T-helper 17 cell (primary cell): ENCODE results near the gene PDCD5. TPM values are rescaled to one million over a fixed set of nuclear protein-coding genes. Genes with fewer than 3 reads are reported as not detected.
A peak's percentile ranks its signal among the peaks of the same experiment; 100 is the strongest.
"Not testable (repeated sequence)": the region's sequence is repeated elsewhere in the genome, so short reads cannot be mapped to it uniquely, and the experiment has no call there.

Experiments used
- ATAC-seq: fragments of 150-1000 bp; cut with Tn5 transposase; 2 replicates; pipeline ENCODE4 v1.10.0; 2021; ENCODE audit warnings: mild to moderate bottlenecking, moderate library complexity
- DNase-seq, 3 donors: peaks; one replicate each; pipeline versions ENCODE4 v3.0.0 to v3.0.0-alpha.2; 2020 to 2021
- H3K9me3 ChIP-seq: one replicate; pipeline ENCODE4 v1.7.0; 2013; ENCODE audit warnings: low read length, mild to moderate bottlenecking; ENCODE audit not compliant: control insufficient read depth, poor library complexity, severe bottlenecking
- H3K27ac Mint-ChIP-seq: one replicate; pipeline ENCODE4 v1.8.0; 2022; ENCODE audit warnings: mild to moderate bottlenecking, moderate library complexity, mixed read lengths
- H3K27me3 Mint-ChIP-seq: one replicate; pipeline ENCODE4 v1.8.0; 2022; ENCODE audit warnings: mixed read lengths
- H3K36me3 Mint-ChIP-seq: one replicate; pipeline ENCODE4 v1.8.0; 2022; ENCODE audit warnings: low read depth, mixed read lengths
- H3K4me1 Mint-ChIP-seq: one replicate; pipeline ENCODE4 v1.8.0; 2022; ENCODE audit warnings: mild to moderate bottlenecking, mixed read lengths
- H3K4me3 Mint-ChIP-seq: one replicate; pipeline ENCODE4 v1.8.0; 2022; ENCODE audit warnings: mild to moderate bottlenecking, moderate library complexity, mixed read lengths
- total RNA-seq, 4 donors: library from RNA in 2 of 4; stranded (reverse) in 2 of 4; gene quantifications; one replicate each; pipeline ENCODE4 v1.2.3 and lab custom pipeline; 2022 to 2026

The PDCD5 gene
- total RNA-seq, 2 donors from 2014 or later: 28.4 to 34.5 TPM

DNA sequence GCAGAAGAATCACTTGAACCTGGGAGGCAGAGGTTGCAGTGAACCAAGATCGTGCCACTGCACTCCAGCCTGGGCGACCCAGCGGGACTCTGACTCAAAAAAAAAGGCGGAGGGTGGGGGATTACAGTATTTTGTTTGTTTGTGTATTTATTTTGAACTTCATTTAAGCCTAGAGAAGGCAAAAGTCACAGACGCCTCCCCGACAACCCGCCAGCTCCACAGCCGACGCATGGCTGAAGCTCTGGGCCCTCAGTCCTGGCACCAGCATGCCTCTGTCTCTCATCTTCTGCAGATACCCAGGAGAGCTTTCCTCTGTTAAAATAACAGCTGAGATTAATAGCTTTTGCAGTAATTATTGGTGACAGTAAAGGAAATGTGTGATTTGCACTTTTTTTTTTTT, 17.2 kb upstream of the PDCD5 start:
- Mint-ChIP-seq H3K36me3 (no peaks in the 10 kb centered on the region), H3K4me3 (no peak overlapping the region), H3K27ac (no peak overlapping the region), H3K4me1 (no peaks in the 10 kb centered on the region), H3K27me3 (peaks cover 8% of the 10 kb centered on the region)
- no peak for ATAC-seq
- DNase-seq: no peak
- no peaks in the 10 kb centered on the region for H3K9me3 ChIP-seq

DNA sequence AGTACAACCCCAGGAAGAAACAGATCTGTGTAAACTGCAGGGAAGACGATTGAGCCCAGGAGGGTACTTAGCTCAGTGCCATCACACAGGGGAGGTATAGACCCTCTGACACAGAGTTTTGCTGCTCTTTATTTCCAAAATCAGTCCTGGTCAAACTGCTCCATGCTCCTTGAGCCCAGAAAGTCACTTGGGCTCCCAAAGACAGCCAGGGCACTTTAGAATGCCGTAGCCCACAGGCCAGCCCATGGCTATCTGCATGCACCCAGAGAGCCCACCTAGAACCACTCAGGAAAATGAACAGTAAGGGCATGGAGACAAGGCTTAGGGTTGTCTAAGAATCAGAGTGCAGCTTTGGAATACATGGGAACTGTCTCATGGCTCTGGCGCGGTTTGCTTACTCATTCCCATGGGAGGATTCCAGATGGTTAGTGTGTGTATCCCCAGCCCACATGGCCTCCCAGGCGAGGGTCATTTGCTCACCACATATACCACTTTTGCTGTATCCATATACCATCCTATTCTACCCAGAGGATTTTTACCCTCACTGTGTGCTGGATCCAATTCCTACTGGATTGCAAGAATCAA, 14.7 kb upstream of the PDCD5 start:
- ATAC-seq: no peak
- no peak for DNase-seq
- Mint-ChIP-seq H3K36me3 (peaks cover 2% of the 10 kb centered on the region), H3K27ac (no peak overlapping the region), H3K4me3 (no peak overlapping the region), H3K4me1 (peaks cover 7% of the 10 kb centered on the region), H3K27me3 (peaks cover 10% of the 10 kb centered on the region)
- H3K9me3 ChIP-seq: no peaks in the 10 kb centered on the region

DNA sequence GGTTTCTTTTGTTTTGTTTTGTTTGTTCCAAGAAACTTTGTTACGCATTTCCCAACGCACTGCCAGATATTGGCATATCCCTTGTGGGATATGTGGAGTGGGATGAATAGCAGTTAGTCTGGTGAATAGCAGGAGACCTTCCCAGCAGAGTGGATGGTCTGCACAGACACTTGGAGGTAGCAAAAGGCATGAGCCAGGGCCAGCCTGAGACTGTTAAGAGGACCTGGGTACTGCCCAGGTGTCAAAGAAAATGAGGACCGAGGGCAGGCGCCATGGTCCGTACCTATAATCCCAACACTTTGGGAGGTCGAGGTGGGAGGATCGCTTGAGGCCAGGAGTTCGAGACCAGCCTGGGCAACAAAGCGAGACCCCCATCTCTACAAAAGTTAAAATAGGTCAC, 13.5 kb upstream of the PDCD5 start:
- Mint-ChIP-seq H3K4me1 (peaks cover 7% of the 10 kb centered on the region), H3K4me3 (no peak overlapping the region), H3K36me3 (peaks cover 2% of the 10 kb centered on the region), H3K27ac (no peak overlapping the region), H3K27me3 (peaks cover 11% of the 10 kb centered on the region)
- ATAC-seq: no peak
- H3K9me3 ChIP-seq: no peaks in the 10 kb centered on the region
- DNase-seq: no peak

DNA sequence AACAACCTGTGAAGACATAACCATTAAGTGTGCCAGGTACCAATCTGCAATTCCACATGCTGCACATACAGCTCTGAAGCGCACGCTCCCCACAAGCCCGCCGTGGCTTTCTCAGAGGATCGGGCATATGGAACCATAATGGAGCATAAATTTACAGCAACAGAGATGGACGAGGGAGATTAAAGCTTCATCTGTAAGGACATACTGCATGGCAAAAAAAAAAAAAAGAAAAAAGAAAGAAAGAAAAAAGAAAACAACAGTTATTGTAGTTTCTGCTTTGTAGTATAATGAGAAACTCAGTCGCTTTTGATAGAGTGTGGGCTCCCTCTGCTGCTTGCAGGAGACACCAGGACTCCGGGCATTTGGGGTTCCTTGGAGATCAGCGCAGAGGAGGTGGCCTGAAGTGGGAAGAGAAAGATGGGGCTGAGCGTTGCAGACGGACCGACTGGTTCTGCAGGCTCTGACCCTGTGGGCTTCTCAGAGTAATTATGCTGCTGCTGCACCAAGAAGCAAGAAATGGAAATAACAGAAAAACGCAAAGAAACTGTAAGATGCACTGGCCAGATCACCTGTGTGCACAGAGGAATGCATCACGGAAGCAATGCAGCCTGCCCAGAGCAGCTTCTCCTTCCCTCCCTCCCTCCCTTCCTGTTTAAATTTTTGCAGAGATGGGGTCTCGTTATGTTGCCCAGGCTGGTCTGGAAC, 10.8 kb upstream of the PDCD5 start:
- H3K27ac Mint-ChIP-seq: no peak overlapping the region
- H3K9me3 ChIP-seq: no peaks in the 10 kb centered on the region
- H3K4me1 Mint-ChIP-seq: peaks cover 11% of the 10 kb centered on the region
- H3K36me3 Mint-ChIP-seq: peaks cover 2% of the 10 kb centered on the region
- DNase-seq: peak in 2 of 3 donors; percentile 21 to 45
- ATAC-seq: peak; percentile 85
- peaks cover 20% of the 10 kb centered on the region for H3K27me3 Mint-ChIP-seq
- H3K4me3 Mint-ChIP-seq: no peak overlapping the region

DNA sequence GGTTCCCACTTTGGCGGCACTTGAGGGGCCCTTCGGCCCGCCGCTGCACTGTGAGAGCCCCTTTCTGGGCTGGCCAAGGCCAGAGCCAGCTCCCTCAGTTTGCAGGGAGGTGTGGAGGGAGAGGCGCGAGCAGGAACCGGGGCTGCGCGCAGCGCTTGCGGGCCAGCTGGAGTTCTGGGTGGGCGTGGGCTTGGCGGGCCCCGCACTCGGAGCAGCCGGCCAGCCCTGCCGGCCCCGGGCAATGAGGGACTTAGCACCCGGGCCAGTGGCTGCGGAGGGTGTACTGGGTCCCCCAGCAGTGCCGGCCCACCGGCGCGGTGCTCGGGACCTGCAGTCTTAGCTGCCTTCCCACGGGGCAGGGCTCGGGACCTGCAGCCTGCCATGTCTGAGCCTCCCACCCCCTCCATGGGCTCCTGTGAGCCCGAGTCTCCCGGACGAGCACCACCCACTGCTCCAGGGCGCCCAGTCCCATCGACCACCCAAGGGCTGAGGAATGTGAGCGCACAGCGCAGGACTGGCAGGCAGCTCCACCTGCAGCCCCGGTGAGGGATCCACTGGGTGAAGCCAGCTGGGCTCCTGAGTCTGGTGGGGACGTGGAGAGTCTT, 9.4 kb upstream of the PDCD5 start:
- H3K36me3 Mint-ChIP-seq, ATAC-seq, DNase-seq: not testable (repeated sequence)

DNA sequence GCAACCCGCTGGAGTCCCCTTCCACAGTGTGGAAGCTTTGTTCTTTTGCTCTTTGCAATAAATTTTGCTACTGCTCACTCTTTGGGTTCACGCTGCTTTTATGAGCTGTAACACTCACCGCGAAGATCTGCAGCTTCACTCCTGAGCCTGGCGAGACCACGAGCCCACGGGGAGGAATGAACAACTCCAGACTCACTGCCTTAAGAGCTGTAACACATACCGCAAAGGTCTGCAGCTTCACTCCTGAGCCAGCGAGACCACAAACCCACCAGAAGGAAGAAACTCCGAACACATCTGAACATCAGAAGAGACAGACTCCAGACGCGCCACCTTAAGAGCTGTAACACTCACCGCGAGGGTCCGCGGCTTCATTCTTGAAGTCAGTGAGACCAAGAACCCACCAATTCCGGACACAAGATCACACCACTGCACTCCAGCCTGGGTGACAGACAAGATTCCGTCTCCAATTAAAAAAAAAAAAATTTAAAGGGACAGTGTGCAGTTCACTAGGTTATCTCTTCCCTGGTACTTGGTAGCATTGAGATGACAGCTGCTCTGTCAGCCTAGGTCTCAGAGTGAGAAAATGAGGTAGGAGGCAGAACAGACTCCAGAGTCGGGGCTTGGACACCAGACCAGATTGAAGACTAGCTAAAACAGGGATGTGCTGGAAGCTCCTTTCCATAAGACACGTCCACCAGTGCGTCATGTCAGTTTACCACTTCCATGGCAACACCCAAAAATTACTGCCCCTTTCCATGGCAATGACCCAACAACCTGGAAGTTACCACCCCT, 8.1 kb upstream of the PDCD5 start:
- not testable (repeated sequence) for ATAC-seq, H3K27ac Mint-ChIP-seq, DNase-seq, H3K9me3 ChIP-seq, H3K36me3 Mint-ChIP-seq
- H3K4me3 Mint-ChIP-seq: peak overlapping the region; percentile 76
- peaks cover 20% of the 10 kb centered on the region for H3K27me3 Mint-ChIP-seq
- H3K4me1 Mint-ChIP-seq: peaks cover 11% of the 10 kb centered on the region

More for the DNA sequence above, 9.4 kb upstream of the PDCD5 start:
- Mint-ChIP-seq H3K27me3 (peaks cover 20% of the 10 kb centered on the region), H3K4me1 (peaks cover 11% of the 10 kb centered on the region)
- H3K27ac Mint-ChIP-seq, H3K9me3 ChIP-seq, H3K4me3 Mint-ChIP-seq: not testable (repeated sequence)

DNA sequence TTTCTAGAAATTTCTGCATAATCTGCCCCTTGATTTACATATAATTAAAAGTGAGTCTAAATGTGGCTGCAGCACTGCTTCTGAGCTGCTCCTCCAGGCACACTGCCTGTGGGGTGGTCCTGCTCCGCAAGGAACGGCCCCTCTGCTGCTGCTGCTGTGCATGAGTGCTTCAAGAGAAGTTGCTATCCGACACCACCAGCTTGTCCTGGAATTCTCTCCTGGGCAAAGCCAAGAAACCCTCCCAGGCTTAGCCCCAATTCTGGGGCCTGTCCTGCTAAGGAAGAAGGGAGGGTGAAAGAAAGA, 7.5 kb upstream of the PDCD5 start:
- H3K4me3 Mint-ChIP-seq: no peak overlapping the region
- H3K4me1 Mint-ChIP-seq: peaks cover 11% of the 10 kb centered on the region
- no peaks in the 10 kb centered on the region for H3K9me3 ChIP-seq
- H3K27me3 Mint-ChIP-seq: peaks cover 20% of the 10 kb centered on the region
- peaks cover 2% of the 10 kb centered on the region for H3K36me3 Mint-ChIP-seq
- DNase-seq (no peak), ATAC-seq (no peak)
- H3K27ac Mint-ChIP-seq: no peak overlapping the region

DNA sequence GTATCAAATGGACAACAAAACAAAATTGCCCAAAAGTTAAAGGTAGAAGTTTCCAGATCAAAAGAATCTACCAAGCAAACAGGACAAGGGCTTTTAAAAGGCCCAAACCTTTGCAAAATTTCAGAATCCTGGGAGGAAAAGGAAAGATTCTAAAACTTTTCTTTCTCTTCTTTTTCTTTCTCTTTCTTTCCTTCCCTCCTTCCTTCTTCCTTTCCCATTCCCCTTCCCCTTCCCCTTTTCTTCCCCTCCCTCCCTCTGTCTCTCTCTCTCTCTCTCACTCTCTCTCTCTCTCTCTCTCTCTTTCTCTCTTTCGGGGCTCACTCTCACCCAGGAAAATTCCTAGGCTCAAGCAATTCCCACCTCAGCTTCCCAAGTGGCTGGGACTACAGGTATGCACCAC, 4.2 kb upstream of the PDCD5 start:
- Mint-ChIP-seq H3K27me3 (peaks cover 10% of the 10 kb centered on the region), H3K36me3 (no peaks in the 10 kb centered on the region), H3K4me3 (no peak overlapping the region), H3K4me1 (peaks cover 7% of the 10 kb centered on the region), H3K27ac (no peak overlapping the region)
- DNase-seq: no peak
- no peak for ATAC-seq
- H3K9me3 ChIP-seq: no peaks in the 10 kb centered on the region

DNA sequence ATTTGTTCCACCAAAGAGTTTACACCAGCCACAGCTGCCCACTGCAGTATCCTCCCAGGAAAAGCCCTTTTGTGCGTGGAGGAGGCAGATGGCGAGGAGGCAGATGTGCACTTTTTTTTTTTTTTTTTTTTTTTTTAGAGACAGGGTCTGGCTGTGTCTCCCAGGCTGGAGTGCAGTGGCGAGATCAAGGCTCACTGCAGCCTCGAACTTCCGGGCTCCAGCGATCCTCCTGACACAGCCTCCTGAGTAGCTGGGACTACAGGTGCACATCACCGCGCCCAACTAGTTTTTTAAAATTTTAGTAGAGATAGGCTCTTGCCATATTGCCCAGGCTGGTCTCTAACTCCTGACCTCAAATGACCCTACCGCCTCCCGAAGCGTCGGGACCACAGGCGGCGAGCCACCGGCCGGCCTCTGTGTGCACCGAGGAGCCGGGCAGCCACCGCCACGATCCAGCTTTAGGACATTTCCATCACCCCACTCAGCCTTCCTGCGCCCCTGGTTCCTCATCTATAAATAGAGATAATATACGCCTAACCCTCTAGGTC, 563 bp upstream of the PDCD5 start:
- ATAC-seq (no peak), DNase-seq (no peak)
- H3K9me3 ChIP-seq: no peaks in the 10 kb centered on the region
- Mint-ChIP-seq H3K4me1 (peaks cover 11% of the 10 kb centered on the region), H3K27me3 (no peaks in the 10 kb centered on the region), H3K27ac (peak overlapping the region; percentile 84), H3K36me3 (no peaks in the 10 kb centered on the region), H3K4me3 (peak overlapping the region; percentile 92)

DNA sequence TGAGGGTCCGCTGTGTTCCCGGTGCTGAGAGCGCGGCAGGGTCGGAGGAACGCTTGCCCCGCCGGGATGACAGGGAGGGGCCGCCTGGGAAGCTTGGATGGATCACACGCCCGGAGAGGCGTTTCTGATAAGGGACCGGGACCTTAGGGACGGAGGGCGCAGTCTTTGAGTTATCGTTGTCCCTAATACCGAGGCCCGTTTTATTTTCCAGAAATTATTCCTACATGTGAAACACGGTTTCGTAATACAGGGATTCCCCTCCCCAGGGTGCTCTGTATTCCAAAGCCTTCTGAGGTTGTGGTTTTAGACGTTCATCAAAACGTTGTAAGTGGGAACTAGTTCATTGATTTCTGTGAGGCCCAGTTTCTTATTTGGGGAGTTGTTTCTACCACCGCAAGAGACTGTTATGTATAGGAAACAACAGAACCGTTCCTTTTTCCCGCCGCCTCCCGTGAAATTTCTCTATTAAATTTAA, 752 bp downstream of the PDCD5 start:
- Mint-ChIP-seq H3K36me3 (no peaks in the 10 kb centered on the region), H3K4me3 (peak overlapping the region; percentile 85), H3K27me3 (no peaks in the 10 kb centered on the region), H3K27ac (peak overlapping the region; percentile 62), H3K4me1 (peaks cover 20% of the 10 kb centered on the region)
- DNase-seq (no peak), ATAC-seq (no peak)
- no peaks in the 10 kb centered on the region for H3K9me3 ChIP-seq

DNA sequence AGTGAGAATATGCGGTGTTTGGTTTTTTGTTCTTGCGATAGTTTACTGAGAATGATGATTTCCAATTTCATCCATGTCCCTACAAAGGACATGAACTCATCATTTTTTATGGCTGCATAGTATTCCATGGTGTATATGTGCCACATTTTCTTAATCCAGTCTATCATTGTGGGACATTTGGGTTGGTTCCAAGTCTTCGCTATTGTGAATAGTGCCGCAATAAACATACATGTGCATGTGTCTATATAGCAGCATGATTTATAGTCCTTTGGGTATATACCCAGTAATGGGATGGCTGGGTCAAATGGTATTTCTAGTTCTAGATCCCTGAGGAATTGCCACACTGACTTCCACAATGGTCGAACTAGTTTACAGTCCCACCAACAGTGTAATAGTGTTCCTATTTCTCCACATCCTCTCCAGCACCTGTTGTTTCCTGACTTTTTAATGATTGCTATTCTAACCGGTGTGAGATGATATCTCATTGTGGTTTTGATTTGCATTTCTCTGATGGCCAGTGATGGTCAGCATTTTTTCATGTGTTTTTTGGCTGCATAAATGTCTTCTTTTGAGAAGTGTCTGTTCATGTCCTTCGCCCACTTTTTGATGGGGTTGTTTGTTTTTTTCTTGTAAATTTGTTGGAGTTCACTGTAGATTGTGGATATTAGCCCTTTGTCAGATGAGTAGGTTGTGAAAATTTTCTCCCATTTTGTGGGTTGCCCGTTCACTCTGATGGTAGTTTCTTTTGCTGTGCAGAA, 6.9 kb downstream of the PDCD5 start:
- peaks cover 11% of the 10 kb centered on the region for H3K4me1 Mint-ChIP-seq
- DNase-seq, H3K4me3 Mint-ChIP-seq, H3K9me3 ChIP-seq, H3K27ac Mint-ChIP-seq, ATAC-seq, H3K36me3 Mint-ChIP-seq, H3K27me3 Mint-ChIP-seq: not testable (repeated sequence)

DNA sequence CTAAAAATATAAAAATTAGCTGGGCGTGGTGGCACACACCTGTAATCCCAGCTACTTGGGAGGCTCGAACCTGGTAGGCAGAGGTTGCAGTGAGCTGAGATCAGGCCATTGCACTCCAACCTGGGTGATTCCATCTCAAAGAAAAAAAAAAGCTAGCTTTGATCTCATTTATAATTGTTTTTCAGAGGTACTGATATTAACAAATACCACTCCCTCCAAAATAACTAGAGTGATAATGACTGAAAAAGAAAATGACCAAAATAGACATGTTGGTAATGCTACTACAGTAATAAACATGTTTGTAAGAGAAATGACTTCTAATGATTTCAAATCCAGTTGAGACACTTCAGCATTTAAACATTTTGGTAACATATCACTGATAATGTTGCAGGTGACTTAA, 13.0 kb downstream of the PDCD5 start:
- H3K36me3 Mint-ChIP-seq: peaks cover 3% of the 10 kb centered on the region
- peaks cover 2% of the 10 kb centered on the region for H3K4me1 Mint-ChIP-seq
- no peaks in the 10 kb centered on the region for H3K27me3 Mint-ChIP-seq
- DNase-seq (no peak), ATAC-seq (no peak)
- H3K4me3 Mint-ChIP-seq: no peak overlapping the region
- peak overlapping the region; percentile 39 for H3K27ac Mint-ChIP-seq
- H3K9me3 ChIP-seq: no peaks in the 10 kb centered on the region
